PFSK-1 (cell line): ENCODE data around the gene BBIP1.

Source experiments
- FOXP2 ChIP-seq: optimal IDR thresholded peaks from 2 replicates; pipeline ENCODE3; 2011; ENCODE audit warnings: borderline replicate concordance, control low read depth, inconsistent platforms; ENCODE audit not compliant: insufficient read depth; ENCODE audit errors: extremely low read length, extremely low read depth
- POLR2AphosphoS5 ChIP-seq: IDR thresholded peaks from 2 replicates; pipeline ENCODE4 v1.6.1; 2012; ENCODE audit warnings: low read depth, mild to moderate bottlenecking, control low read depth, low read length, moderate library complexity
- SIN3A ChIP-seq: IDR thresholded peaks from 2 replicates; pipeline ENCODE4 v1.6.1; 2012; ENCODE audit warnings: mild to moderate bottlenecking, low read length, moderate library complexity, borderline replicate concordance; ENCODE audit not compliant: insufficient read depth
- TAF1 ChIP-seq: IDR thresholded peaks from 2 replicates; pipeline ENCODE4 v1.6.1; 2012; ENCODE audit warnings: low read length, control low read depth, borderline replicate concordance; ENCODE audit not compliant: insufficient read depth
- TF ChIP-seq, protein P1 (sequence below), 2 experiments: IDR thresholded peaks; 2 replicates each; pipeline versions ENCODE4 v1.6.1 to v1.8.0; 2011 to 2012; ENCODE audit warnings: low read depth in 2 of 2, low read length in 2 of 2, control low read depth in 1 of 2, inconsistent platforms in 1 of 2, mild to moderate bottlenecking in 1 of 2, moderate library complexity in 1 of 2; ENCODE audit not compliant: insufficient read depth in 1 of 2

DNA sequence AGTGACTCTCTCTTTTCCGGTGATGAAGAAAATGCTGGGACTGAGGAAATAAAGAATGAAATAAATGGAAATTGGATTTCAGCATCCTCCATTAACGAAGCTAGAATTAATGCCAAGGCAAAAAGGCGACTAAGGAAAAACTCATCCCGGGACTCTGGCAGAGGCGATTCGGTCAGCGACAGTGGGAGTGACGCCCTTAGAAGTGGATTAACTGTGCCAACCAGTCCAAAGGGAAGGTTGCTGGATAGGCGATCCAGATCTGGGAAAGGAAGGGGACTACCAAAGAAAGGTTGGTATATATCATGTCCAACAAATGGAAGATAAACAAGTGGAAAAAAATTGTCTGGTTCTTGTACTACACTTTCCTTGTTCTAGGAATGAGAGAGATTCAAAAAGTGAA is 37.7 kb downstream of the BBIP1 start:
- TF ChIP-seq SIN3A (no peak), POLR2AphosphoS5 (no peak), TAF1 (no peak), FOXP2 (no peak)
- TF ChIP-seq, protein P1, sequence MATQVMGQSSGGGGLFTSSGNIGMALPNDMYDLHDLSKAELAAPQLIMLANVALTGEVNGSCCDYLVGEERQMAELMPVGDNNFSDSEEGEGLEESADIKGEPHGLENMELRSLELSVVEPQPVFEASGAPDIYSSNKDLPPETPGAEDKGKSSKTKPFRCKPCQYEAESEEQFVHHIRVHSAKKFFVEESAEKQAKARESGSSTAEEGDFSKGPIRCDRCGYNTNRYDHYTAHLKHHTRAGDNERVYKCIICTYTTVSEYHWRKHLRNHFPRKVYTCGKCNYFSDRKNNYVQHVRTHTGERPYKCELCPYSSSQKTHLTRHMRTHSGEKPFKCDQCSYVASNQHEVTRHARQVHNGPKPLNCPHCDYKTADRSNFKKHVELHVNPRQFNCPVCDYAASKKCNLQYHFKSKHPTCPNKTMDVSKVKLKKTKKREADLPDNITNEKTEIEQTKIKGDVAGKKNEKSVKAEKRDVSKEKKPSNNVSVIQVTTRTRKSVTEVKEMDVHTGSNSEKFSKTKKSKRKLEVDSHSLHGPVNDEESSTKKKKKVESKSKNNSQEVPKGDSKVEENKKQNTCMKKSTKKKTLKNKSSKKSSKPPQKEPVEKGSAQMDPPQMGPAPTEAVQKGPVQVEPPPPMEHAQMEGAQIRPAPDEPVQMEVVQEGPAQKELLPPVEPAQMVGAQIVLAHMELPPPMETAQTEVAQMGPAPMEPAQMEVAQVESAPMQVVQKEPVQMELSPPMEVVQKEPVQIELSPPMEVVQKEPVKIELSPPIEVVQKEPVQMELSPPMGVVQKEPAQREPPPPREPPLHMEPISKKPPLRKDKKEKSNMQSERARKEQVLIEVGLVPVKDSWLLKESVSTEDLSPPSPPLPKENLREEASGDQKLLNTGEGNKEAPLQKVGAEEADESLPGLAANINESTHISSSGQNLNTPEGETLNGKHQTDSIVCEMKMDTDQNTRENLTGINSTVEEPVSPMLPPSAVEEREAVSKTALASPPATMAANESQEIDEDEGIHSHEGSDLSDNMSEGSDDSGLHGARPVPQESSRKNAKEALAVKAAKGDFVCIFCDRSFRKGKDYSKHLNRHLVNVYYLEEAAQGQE (IDR thresholded peaks at IDR 0.05; ENCODE audit: insufficient read depth in 1 of 2, low read depth in 2 of 2, low read length in 2 of 2) = no peak
